VCaP (cell line): ENCODE results near the gene RCC2.

Experiments
- H3K27ac ChIP-seq: fragments of 450-650 bp; 2 replicates; pipeline ENCODE4 v1.5.1; 2017
- TF ChIP-seq, protein P1 (sequence below): fragments of 450-650 bp; conservative IDR thresholded peaks from 2 replicates; pipeline ENCODE4 v1.5.1; 2017; ENCODE audit warnings: mild to moderate bottlenecking, moderate library complexity

Gene RCC2

DNA sequence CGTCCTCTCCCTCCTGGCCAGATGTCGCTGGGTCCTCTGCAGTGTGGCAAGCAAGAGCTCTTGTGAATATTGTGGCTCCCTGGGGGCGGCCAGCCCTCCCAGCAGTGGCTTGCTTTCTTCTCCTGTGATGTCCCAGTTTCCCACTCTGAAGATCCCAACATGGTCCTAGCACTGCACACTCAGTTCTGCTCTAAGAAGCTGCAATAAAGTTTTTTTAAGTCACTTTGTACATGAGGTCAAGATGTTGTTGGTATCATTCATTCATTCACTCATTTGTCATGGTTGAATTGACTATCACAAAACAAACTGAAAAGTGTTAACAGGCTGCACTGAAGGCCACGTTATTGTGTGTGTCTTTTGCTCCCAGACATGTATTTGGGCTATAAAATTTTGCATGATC is 75.7 kb downstream of the RCC2 start:
- TF ChIP-seq, protein P1, sequence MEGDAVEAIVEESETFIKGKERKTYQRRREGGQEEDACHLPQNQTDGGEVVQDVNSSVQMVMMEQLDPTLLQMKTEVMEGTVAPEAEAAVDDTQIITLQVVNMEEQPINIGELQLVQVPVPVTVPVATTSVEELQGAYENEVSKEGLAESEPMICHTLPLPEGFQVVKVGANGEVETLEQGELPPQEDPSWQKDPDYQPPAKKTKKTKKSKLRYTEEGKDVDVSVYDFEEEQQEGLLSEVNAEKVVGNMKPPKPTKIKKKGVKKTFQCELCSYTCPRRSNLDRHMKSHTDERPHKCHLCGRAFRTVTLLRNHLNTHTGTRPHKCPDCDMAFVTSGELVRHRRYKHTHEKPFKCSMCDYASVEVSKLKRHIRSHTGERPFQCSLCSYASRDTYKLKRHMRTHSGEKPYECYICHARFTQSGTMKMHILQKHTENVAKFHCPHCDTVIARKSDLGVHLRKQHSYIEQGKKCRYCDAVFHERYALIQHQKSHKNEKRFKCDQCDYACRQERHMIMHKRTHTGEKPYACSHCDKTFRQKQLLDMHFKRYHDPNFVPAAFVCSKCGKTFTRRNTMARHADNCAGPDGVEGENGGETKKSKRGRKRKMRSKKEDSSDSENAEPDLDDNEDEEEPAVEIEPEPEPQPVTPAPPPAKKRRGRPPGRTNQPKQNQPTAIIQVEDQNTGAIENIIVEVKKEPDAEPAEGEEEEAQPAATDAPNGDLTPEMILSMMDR = no peak
- no peak overlapping the region for H3K27ac ChIP-seq

DNA sequence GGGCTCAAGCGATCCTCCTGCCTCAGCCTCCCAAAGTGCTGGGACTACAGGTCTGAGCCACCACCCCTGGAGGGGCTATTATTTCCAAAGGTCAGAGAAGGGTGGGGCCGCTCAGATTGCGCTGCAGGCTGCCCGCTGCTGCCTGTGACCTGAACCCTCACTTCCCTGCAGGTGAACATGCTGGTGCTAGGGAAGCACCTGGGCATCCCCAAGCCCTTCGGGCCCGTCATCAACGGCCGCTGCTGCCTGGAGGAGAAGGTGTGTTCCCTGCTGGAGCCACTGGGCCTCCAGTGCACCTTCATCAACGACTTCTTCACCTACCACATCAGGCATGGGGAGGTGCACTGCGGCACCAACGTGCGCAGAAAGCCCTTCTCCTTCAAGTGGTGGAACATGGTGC is 76.1 kb downstream of the RCC2 start:
- TF ChIP-seq, protein P1 = no peak
- no peak overlapping the region for H3K27ac ChIP-seq

DNA sequence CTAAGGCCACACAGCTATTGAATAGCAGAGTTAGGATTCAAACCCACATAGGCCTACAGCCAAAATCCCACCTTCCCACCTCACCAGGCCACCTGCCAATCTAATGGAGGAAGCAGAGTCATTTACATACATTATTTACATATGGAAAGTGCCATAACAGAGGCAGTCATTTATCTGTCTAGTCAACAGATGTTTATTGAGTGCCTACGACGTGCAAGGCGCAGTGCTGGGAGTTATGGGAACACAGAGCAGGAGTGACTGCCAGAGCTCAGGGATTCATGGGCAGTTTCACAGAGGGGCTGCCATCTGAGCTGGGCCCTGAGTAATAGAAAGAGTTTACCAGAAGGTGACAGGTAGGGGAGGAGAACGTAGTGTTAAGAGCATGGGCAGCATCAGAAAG is 77.8 kb downstream of the RCC2 start:
- H3K27ac ChIP-seq = no peak overlapping the region
- TF ChIP-seq, protein P1 = no peak

DNA sequence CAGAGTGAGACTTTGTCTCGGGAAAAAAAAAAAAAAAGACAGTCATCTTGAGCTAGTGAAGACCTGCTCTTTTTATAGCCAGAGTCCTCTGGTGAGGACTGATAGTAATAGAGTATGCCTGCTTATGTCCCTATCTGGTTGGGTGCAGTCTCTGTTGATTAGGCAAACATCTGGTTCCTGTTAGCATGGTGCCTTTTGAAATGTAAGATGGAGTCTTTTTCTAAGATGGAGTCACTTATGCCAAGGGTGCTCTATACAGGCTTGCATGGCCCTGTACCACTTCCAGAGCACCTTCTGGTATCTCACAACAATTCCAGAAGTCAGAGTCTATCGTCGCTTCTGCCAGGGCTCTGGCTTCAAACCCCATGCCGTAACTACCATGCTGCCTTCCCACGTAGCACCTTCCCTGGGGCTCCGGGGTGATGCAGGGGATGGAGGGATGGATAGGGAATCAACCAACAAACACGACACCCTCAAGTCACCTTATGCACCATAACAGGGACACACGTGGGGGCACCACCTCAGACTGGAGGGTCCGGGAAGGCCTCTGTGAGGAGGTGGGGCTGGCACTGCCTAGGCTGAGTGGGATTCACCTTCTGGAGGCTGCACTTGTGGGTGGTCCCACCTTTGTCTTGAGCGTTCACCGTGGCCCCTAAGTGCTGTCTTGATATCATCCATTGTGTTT is 79.1 kb downstream of the RCC2 start:
- TF ChIP-seq, protein P1 = no peak
- no peak overlapping the region for H3K27ac ChIP-seq

DNA sequence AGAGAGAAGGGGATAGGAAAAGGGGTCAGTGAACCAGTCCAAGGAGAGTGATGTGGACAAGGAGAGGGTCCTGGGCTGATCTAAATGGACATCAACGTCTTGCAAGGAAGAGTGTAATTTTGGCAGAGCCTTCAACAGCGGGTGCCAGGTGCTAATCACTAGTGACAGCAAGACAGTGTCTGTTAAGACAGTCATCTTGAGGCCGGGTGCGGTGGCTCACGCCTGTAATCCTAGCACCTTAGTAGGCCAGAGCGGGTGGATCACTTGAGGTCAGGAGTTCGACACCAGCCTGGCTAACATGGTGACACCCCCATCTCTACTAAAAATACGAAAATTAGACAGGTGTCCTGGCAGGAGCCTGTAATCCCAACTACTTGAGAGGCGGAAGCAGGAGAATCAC is 79.7 kb downstream of the RCC2 start:
- no peak overlapping the region for H3K27ac ChIP-seq
- TF ChIP-seq, protein P1 = no peak

DNA sequence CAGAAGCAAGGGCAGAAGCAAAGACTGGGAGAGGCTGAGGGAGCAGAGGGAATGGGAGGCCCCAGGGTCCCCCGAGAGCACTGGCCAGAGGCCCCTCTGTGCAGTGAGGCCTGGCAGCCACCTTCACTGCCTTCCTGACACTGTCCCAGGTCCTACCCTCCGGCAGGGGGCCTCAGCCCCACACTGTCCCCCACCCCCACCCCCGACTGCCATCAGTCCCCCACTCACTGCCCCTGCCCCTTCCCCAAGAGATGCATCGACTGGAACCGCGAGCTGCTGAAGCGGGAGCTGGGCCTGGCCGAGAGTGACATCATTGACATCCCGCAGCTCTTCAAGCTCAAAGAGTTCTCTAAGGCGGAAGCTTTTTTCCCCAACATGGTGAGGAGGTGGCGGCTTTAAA is 80.4 kb downstream of the RCC2 start:
- H3K27ac ChIP-seq = no peak overlapping the region
- TF ChIP-seq, protein P1 = no peak

DNA sequence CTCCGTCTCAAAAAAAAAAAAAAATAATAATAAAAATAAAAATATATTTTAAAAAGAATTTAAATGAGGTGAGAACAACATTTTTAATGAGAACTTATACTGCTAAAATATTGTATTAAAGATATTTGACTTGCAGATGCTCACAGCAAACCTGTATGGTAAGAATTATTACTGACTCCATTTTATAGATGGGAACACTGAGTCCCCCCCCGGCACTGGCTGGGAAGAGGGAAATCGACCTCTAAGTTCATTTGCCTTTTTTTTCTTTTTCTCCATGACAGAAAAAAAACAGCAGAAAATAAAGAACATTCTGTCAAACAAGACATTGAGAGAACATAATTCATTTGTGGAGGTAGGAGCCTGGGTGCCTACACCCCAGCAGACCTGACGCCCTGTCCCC is 80.9 kb downstream of the RCC2 start:
- no peak overlapping the region for H3K27ac ChIP-seq
- TF ChIP-seq, protein P1 = no peak
